A204.1 (cell line): ENCODE measurements around the gene DNPH1.

Experiments
- FAIRE-seq: peaks from 2 replicates; lab custom pipeline; 2012; peaks lifted over from hg19 to GRCh38; lab: Jason Lieb, UNC

The DNPH1 gene

DNA sequence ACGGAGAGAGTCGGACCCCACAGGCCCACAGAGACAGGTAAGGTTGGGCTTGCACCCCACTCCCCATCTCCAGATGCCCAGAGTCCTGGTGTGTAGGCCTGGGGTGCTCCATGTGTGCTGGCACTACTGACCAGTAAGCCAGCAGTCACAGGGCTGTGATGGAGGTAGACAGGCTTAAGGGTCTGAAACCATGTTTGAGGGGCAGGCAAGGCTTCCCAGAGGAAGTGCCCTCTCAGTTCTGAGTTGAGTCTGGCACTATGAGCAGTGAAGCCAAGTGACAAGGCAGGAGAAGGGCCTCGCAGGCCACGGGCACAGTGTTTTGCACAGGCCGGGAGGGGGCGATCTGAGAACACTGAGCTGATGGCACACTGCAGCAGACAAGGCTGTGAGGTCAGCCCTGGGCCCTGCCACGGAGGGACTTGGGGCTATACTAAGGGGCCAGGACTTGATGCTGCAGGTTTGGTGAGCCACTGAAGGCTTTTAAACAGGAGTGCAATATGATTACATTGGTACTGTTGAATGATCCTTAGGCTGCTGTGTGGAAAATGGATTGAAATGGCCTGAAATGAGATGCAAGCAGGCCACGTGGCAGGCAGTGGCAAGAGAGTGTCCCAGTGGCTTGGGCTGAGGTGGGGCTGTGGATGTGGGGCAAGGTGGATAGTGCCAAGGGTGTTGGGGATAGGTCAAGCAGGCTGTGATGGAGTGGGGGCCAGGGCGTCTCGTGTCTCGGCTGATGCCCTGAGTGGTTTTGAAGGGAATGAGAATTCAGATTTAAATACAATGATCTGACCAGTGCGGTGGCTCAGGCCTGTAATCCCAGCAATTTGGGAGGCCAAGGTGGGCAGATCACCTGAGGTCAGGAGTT lies 34.3 kb upstream of the DNPH1 start:
- FAIRE-seq, result no peak

DNA sequence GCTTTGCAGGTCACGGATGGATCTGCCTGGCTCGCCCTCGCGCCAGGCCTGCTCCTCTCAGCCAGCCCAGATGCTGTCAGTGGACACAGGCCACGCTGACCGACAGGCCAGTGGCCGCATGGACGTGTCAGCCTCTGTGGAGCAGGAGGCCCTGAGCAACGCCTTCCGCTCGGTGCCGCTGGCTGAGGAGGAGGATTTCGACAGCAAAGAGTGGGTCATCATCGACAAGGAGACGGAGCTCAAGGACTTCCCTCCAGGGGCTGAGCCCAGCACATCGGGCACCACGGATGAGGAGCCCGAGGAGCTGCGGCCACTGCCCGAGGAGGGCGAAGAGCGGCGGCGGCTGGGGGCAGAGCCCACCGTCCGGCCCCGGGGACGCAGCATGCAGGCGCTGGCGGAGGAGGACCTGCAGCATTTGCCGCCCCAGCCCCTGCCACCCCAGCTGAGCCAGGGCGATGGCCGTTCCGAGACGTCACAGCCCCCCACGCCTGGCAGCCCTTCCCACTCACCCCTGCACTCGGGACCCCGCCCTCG lies 33.6 kb upstream of the DNPH1 start:
- no peak for FAIRE-seq

DNA sequence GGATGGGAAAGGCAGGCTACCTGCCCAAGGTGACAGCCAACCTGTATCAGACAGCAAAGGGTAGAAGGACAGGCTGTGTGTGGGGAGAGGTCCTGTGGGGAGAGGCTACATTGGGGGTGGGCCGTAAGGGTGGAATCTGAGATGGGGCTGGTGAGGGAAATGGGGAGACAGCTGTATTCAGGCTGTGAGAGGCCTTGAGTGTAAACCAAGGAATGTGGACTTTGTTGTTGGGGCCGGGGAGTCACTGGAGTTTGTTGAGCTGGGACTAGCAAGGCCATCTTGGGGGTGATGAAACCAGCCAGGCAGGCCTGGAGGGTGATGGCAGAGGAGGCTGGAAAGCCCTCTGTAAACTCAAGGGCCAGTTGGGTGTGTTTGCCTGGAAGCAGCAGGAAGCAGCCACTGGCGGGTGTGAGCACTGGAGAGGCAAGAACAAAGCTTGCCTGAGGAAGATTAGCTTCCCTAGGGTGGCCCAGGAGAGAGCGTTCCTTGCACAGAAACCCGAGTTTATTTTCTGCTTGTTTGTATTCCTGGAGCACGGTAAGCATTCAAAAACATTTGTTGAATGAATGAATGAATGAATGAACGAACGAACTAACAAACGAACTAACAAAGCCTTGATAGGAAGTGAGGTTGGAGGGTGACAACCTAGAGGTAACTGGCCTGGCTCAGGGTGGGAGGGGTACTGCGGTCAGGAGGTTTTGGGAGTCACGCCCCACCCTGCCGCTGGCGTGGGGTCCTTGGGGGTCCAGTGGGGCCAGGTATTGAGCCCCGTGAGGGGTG lies 32.9 kb upstream of the DNPH1 start:
- no peak for FAIRE-seq

DNA sequence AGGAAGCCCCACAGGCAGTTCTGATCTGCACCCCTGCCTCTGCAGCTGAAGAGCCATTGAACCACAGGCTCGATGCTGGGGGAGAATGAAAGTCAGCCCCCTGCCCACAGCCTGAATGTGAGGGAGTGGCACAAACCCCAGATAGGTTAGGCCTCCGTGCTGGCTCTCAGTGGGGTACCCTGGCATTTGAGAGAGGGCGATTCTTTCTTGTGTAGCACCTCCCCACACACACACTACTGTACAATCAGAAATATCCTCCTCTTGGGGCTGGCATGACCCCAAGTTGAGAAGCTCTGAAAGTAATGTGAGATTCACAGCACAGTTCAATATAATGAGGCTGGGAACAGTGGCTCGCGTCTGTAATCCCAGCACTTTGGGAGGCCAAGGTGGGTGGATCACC lies 31.9 kb upstream of the DNPH1 start:
- no peak for FAIRE-seq

DNA sequence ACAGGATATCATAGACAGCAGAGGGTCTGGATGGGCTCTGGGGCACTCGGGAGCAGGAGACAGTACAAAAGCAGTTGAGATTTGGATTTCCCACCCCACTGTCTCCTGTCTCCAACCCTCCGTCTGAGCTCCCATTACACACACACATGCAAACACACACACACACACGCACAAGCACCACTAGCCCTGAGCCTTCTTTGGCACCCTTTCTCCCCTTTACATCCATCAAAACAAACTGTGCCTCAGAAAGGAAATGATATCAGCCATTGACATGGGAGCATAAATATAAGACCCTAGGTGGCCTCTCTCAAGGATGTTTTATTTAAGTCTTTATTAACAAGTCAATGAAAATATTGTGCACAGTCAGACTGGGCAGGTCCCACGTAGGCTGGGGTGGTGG lies 31.5 kb upstream of the DNPH1 start:
- no peak for FAIRE-seq

DNA sequence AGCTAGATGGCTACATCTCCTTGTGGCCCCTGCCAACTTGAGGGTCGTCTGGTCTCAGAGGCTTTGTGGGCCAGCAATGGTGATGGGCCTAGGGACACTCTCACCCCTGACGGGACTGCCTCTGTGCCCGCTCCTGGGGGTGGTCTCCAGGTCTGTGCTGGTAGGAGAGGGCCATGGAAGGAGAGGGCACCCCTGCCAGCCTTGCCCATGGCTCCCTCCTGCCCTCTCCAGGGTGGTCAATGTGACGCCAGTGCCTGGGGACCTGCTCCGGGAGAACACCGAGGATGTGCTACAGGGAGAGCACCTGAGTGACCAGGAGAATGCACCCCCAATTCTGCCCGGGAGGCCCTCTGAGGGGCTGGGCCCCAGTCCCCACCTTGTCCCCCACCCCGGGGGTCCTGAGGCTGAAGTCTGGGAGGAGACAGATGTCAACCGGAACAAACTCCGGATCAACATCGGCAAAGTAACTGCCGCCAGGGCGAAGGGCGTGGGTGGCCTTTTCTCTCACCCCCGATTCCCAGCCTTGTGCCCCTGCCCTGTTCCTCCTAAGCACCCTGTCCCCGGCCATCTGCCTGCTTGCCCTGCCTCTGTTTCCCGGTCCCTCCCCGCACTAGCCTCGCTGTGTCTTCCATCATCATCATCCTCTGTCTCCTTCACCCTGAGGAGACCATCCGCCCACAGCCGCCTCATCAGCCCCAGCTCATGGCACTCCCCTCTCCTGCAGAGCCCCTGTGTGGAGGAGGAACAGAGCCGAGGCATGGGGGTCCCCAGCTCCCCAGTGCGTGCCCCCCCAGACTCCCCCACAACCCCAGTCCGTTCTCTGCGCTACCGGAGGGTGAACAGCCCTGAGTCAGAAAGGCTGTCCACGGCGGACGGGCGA lies 29.8 kb upstream of the DNPH1 start:
- FAIRE-seq, result no peak

DNA sequence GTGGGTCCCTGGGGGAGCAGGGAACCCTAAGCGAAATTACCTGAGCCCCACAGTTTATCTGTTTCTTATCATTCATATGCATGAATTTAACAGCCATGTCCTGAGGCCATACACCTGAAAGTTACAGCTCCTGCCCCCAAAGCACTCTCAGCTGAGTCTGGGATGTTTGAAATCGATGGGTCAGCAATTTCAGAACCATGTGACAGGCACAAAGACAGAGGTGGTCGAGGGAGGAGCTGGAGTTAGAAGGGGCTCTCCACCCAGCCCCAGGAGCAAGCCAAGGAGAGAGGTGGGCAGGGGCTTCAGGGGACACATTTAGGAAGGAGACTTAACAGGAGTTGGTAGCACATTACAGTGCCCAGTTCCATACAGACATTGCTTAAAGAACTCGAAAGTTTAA lies 28.9 kb upstream of the DNPH1 start:
- FAIRE-seq, result no peak

DNA sequence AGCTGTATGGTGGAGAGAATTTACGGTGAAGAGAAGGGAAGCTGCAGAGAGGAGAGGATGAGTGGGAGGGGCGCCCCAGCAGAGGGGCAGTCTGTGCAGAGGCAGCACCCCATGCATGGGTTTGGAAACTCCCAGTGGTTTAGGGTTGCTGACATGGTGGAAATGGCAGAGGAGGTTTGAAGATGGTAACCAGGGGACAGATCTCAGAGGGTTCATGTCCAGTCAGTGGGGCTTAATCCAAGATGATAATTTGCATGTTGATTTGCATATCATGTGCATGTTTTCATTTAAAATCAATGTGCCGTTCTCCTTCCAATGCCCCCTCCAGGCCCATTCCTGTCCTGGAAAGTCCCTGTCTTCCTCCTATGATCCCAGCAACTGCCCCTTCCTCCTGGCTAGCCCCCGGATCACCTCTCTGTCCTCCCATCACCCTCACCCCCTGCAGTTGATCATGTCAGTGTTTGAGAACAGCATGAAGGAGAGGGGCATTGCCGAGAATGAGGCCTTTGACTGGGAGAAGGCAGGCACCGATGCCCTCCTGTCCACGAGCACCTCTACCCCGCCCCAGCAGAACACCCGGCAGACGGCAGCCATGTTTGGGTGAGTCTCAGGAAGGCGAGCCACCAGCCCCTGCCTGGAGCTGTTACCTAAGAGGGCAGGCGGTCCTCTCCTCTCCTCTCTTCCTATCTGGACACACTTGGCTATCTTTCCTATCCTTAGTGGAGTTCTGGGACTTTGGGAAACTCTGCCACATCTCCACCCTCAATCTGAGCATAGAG lies 28.3 kb upstream of the DNPH1 start:
- FAIRE-seq, result no peak

DNA sequence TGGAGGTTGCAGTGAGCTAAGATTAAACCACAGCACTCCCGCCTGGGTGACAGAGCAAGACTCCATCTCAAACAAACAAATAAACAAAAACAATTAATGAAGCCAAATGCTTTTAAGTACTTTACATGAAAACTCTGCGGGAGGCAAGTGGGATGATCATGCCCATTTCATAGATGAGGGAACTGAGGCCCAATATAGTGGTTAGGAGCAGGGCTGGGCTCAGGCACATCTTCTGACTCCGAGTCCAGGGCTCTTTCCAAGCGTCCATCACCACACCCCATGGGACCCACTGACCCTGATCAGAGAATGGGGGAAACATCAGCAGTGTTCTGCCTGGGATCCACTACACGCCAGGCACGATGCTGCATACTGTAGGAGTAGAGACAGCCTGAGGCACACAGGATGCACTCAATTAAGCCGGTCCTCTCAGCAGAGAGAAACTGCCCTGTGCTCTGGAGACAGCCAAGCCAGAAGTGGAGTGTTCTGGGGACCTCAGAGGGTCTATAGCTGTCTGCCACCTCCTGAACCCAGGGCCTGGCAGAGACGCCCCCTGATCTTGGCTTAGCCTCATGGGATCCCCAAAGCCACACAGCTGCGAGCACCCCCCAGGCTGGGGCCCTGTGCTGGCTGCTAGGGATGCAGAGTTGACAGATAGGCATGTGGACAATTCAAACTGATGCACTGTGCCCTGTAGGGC lies 27.5 kb upstream of the DNPH1 start:
- FAIRE-seq, result no peak

DNA sequence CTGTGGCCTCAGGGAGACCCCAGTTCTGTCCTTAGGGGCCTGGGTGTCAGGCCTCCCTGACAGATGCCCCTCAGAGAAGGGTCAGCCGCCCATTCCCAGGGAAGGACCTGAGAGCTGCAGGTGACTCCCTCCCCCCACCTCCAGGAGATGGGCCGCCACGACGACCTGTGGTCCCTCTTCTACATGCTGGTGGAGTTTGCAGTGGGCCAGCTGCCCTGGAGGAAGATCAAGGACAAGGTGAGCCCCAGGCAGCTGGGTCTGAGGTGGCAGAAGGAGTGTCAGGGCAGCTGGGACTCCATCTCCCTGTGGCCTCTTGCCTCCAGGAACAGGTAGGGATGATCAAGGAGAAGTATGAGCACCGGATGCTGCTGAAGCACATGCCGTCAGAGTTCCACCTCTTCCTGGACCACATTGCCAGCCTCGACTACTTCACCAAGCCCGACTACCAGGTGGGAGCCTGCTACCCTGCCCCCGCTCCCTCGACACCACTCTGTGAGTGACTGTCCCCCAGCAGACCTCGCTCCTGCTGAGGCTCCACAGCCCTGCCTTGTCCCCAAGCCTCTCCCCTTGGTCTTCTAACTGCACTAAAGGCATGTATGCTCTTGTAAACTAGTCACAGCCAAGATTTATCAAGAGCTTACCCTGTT lies 26.2 kb upstream of the DNPH1 start:
- FAIRE-seq, result no peak

DNA sequence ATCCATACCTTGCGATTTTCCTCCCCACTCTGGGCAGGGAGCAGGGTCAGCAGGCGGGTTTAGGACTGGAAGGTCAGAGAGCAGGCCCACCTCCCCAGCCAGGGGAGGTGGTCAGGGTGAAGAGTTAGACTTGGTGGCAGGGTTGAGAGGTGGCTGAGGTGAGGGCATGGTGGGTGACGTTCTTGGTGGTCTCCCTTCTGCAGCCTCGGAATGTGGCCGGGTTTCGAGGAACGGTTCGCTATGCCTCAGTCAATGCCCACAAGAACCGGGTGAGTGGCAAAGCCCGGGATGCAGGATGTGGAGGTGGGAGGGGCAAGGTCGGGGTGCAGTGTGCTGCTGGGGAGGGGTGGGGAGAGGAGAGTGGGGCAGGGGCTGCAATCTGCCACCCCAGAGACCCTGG lies 25.6 kb upstream of the DNPH1 start:
- no peak for FAIRE-seq

DNA sequence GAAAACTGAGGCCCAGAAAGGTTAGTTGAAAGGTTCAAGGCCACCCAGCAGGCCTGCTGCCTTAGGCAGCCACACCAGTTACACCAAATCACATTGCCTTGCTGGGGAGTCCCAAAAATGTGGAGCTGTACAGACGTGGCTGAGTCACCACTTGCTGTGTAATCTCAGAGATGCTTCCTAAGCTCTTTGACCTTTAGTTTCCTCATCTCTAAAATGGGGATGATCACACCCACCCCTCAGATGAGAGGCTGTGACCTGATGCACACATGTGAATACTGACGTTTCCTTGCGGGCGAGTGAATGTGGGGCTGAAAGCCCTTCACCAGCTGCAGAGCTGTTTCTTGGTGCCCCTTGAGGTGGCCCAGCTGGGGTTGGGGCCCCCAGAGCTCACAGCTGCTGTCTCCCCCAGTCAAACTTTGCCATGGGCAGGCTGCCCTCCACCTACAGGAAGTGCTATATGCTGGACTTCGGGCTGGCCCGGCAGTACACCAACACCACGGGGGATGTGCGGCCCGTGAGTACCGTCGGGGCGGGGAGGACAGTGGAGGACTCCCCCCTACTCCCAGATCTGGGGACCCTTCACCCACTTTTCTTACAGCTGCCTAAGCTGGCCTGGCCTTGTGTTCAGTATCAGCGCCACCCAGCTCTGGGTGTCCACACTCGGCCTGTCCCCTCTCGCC lies 25.0 kb upstream of the DNPH1 start:
- FAIRE-seq, result no peak

DNA sequence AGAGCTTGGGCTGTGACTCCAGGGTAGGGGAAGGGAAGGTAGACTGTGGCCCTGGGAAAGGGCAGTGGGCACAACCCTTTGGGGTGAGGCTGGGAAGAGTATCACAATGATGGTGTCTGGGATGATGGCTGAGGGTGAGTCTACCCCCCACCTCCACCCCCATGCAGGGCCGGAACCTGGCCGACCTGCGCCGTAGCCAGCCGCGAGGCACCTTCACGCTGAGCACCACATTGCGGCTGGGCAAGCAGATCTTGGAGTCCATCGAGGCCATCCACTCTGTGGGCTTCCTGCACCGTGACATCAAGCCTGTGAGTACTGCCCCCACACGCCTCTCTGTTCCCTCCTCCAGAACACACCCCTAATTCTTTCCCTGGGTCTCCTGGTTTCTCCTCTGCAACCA lies 24.1 kb upstream of the DNPH1 start:
- no peak for FAIRE-seq

DNA sequence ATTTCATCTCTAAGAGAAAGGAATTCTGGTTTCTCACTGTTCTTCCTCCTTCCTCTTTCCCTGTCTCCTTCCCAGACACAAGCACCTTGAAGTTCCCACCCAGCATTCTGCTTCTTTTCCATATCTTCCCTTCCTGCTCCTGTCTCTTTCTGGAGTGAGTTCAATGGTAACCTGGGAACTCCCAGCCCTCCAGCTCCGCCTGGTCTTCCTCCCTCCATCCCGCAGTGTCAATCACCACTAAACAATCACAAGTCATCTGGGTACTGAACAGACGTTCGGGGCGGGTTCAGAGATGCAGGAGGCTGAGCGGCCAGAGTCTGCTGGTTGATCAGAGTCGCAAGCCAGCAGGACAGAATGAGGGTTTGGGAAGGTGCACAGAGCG lies 21.7 kb upstream of the DNPH1 start:
- no peak for FAIRE-seq

DNA sequence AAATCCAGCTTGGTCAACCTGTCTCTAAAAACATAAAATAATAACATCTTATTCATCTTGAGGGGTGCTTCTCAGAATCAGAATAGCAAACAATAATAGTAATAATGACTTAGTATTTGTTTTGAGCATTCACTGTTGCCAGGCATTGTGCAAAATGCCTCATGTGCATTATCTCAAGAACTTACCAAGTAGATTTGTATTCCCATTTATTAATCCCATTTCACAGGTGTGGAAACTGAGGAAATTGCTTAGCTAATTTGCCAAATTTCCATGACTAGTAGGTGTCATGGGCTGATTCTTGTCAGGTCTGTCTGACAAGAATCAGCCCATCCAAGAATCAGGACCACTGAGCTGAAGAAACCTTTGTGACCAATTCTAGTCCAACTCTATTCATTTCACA lies 19.5 kb upstream of the DNPH1 start:
- FAIRE-seq, result no peak

DNA sequence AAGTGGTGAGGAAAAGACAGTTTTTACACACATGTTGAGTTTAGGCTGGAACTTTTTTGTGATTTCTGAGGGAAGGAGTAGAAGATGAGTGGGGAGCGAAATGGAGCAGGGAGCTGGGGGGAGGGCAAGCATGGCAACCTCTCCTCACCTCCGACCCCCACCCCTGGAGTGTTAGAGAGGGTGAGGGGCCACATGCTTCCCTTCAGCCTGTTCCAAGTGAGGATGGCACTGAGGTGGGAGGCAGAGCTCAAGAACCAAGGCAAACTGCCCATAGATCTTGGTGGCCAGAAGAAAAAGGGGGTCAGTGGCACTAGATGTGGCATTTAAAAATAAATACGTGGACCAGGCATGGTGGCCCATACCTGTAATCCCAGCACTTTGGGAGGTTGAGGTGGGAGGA lies 18.8 kb upstream of the DNPH1 start:
- FAIRE-seq, result no peak

DNA sequence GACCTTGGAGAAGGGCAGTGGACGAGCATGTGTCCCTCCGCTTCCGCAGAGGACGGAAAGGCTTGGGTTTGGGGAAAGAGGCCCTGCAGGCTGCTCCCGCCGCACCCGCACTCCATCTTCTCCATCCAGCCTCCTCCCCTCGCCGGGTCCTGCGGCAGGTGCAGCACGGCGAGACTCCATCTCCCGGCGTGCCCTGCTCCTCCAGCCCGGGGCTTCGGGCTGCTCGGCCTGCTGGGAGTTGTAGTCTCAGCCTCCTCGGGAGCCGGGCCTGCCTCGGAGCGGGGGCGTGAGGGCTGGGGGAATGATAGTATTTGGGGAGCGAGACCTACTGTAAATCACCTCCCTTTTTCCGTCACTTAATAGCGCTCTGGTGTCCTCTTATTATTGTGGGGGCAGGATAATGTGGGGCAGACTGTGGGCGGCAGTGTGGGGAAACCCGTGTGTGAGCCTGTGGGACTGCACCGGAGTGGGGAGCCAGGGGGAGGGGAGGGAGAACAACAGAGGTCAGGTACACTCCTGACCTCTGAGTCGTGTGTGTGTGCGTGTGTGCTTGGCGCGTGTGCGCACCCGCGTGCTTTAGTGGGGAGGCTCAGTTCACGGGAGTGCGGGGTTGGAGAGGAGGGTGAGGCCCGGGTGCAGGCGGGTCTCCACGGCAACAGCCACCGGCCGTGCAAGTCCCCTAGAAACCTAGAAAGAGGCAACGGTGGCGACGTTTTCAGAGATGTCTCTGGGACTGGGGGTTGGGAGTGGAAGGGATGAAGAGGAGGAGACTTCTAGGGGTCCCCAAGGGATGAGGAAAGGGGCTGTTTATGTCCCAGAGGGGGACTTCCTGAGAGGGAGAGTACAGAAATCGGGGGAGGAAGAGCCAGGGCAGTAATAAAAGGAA lies 18.1 kb upstream of the DNPH1 start:
- no peak for FAIRE-seq

DNA sequence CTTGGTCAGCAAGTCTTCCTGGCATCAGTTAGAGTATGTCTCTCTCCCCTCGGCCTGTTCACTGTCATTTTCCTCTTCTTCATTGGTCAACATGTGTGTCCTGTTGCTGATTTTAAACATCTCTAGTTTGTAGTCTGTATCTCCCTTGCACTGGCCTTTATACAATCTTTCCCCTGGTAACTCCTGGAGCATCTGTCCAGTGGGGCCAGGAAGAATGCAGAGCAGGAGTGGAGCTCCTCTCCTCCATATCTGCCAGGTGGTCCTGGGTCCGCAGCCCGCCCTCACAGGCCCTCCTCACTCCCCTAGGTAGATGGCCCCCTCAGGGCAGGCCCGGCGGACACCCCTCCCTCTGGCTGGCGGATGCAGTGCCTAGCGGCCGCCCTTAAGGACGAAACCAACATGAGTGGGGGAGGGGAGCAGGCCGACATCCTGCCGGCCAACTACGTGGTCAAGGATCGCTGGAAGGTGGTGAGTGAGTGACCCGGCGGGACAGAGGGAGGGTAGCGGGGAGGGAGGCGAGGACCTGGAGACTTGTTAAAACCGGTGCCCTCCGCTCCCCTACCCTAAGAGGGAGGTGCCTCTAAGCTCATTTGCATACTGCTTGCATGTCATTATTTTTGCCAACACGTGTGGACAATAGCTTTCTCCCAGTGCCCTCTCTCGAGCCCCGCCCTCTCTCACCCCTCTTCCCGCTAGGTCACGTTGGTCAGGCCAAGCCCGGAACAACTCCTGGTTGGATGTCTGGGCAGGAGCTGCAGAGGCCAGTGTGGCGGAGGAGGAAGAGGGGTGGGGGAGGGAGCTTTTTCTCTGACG lies 17.2 kb upstream of the DNPH1 start:
- no peak for FAIRE-seq
